ENCODE data around the gene SHC2.
A peak's percentile ranks its signal among the peaks of the same experiment; 100 is the strongest.

SHC2 gene

GRCh38 chr19:460877-461720 lies at the start of gene SHC2:
SHC2 (minus strand) TSS chr19:461033; CDS start chr19:460996, 37 bp downstream.
- DNase-seq: no peak

GRCh38 chr19:508204-509150 lies 47.6 kb upstream of the SHC2 start:
- no peak for DNase-seq

GRCh38 chr19:507286-508203 lies 46.7 kb upstream of the SHC2 start, which contains the start of gene TPGS1:
TPGS1 (plus strand) TSS chr19:507497; CDS start chr19:507507, 10 bp downstream.
- no peak for DNase-seq

GRCh38 chr19:506404-507285 lies 45.8 kb upstream of the SHC2 start:
- DNase-seq: peak; percentile 98

- DNase-seq: no peak
Measured at GRCh38 chr19:504616-505015, 43.8 kb upstream of the SHC2 start.

- DNase-seq: no peak
Measured at GRCh38 chr19:501646-502045, 40.8 kb upstream of the SHC2 start.

- DNase-seq: no peak
Measured at GRCh38 chr19:498977-499623, 38.3 kb upstream of the SHC2 start.

- no peak for DNase-seq
Measured at GRCh38 chr19:498511-498891, 37.7 kb upstream of the SHC2 start.

GRCh38 chr19:497869-498510 lies 37.2 kb upstream of the SHC2 start:
- DNase-seq: no peak

GRCh38 chr19:497491-497868 lies 36.6 kb upstream of the SHC2 start:
- DNase-seq: no peak

- no peak for DNase-seq
Measured at GRCh38 chr19:496986-497385, 36.2 kb upstream of the SHC2 start.

GRCh38 chr19:496112-496665 lies 35.4 kb upstream of the SHC2 start, which contains the start of gene MADCAM1:
MADCAM1 (plus strand) TSS chr19:496486; CDS start chr19:496500, 14 bp downstream.
- DNase-seq: no peak

- DNase-seq: no peak
Measured at GRCh38 chr19:495402-496111, 34.7 kb upstream of the SHC2 start.

- no peak for DNase-seq
Measured at GRCh38 chr19:495081-495401, 34.2 kb upstream of the SHC2 start.

GRCh38 chr19:494171-495080 lies 33.6 kb upstream of the SHC2 start:
- DNase-seq: no peak

GRCh38 chr19:493391-494170 lies 32.7 kb upstream of the SHC2 start:
- no peak for DNase-seq

- no peak for DNase-seq
Measured at GRCh38 chr19:492091-492531, 31.3 kb upstream of the SHC2 start.
